ENCODE results near the gene CROCC2. TPM values are rescaled to one million over a fixed set of nuclear protein-coding genes. Genes with fewer than 3 reads are reported as not detected.

Gene CROCC2
- total RNA-seq, 1 donor from 2014 or later, result 0.30 TPM

DNA sequence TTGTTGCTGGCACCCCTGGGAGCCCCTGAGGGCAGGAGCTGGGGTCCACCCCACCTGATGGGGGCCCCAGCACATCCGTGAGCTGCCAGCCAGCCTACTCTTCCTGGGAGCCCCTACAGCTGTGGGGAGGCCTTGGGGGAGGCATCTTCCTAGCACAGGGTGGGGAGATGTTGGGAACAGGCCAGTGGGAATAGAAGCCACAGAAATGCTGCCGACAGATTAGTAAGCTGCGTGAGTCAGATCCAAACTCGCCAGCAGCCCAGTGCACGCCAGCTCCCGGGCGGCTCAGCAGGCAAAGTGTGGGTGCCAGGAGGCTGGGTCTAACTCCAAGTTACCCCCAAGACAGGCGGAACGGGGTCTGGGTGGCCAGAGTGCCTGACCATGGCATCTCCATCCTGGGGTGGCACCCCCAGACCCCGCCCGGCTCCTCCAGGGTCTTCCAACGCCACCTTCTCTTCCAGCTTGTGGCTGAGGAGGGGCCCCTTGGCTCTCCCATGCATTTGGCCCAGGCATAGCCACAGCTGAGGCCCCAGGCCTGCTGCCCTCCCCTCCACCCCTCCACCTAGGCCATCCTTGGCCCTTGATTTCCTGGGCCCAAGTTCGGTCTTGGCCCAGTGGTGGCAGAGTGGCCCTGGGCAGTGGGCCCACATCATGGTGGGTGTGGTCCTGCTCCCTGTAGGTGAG, 15.3 kb downstream of the CROCC2 start:
- DNase-seq, result no peak

- DNase-seq, result no peak
Measured at GRCh38 chr2:240921995-240922244, 15.8 kb downstream of the CROCC2 start.

DNA sequence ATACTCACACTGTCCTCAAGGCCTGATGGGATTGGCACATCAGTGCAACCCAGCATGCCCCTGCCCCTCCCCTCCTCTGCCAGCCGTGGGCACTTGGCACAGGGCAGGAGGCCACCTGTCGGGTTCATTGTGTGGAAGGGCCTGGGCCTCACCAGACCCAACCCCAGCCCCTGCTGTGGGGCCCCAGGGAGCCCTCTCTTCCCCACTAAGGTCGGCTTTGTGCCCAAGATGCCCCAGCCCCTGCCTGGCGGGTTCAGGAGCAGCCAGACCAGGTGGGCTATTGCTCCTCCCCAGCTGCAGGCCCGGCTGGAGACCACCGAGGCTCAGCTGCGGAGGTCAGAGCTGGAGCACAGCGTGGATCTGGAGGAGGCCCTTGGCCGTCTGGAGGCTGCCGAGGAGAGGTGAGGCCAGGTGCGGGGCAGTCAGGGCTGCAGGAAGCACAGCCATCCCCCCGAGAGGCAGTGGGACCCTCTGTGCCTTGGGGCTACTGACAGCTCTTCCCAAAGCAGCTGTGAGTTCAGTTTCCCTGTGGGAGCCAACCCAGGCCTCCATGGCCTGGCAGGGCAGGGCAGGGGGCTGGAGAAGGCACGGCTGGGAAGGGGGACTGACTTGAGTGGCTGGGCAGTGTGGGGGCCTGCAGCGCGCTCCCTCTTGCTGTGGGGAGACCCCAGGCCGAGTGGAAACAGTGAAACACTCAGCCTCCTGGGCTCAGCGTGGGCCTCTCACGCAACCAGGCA, 16.3 kb downstream of the CROCC2 start:
- no peak for DNase-seq

GRCh38 chr2:240922982-240923537, 16.9 kb downstream of the CROCC2 start:
- no peak for DNase-seq

DNA sequence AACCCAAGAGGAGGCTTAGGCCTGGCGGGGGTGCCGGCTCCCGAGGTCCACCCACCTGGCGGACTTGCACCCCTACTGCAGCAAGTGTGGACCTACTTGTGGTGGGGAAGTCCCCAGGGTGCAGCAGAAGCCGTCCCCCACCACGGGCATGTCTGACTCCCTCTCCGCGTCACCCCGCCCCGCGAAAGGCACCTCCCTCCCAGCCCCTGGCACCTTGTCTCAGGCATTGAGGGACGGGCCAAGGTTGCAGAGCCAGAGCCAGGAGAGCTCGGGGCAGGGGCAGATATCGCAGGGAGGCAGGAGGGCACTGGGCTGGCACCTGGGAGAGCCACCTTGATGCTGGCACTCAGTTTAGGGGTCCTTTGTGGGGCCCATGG, 19.0 kb downstream of the CROCC2 start:
- DNase-seq, result no peak

DNA sequence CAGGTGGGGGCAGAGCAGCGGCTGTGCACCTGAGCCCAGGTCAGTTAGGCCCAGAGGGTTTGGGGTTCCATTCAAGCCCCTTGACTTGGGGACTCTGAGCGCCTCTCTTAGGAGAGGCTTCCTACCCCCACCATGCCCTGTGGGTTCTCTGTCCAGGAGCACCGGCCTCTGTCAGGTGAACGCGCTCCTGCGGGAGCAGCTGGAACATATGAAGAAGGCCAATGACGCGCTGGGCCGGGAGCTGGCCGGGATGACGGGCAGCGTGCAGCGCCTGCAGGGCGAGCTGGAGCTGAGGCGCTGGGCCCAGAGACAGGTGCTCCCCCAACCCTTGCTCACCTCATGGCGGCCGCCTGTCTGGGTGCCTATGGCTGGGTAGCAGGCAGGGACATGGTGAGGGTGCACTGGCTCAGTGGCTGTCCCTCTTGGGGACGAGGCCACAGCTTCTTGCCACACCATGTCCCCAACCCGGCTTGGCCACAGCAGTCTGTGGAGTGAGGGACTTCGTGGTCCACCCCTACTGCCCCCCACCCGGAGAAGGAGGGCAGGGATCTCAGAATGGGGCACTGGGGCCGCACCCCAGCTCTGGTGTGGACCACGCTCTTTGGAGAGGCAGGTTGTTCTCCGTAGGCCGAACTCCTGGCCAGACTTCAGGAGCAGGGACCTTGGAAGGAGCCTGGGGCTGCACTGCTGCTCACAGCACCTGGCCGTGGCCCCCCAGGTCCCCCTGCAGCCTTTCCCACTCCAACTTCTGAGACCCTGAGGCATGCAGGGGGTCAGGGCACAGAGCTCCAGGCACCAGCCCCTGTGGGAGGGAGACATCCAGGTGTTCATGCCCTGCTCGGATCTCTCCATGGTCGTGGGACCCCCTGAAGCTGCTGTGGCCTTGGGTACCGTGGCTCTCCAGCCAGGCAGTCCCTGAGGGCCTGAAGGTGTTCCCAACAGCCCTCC, 19.7 kb downstream of the CROCC2 start:
- no peak for DNase-seq

DNA sequence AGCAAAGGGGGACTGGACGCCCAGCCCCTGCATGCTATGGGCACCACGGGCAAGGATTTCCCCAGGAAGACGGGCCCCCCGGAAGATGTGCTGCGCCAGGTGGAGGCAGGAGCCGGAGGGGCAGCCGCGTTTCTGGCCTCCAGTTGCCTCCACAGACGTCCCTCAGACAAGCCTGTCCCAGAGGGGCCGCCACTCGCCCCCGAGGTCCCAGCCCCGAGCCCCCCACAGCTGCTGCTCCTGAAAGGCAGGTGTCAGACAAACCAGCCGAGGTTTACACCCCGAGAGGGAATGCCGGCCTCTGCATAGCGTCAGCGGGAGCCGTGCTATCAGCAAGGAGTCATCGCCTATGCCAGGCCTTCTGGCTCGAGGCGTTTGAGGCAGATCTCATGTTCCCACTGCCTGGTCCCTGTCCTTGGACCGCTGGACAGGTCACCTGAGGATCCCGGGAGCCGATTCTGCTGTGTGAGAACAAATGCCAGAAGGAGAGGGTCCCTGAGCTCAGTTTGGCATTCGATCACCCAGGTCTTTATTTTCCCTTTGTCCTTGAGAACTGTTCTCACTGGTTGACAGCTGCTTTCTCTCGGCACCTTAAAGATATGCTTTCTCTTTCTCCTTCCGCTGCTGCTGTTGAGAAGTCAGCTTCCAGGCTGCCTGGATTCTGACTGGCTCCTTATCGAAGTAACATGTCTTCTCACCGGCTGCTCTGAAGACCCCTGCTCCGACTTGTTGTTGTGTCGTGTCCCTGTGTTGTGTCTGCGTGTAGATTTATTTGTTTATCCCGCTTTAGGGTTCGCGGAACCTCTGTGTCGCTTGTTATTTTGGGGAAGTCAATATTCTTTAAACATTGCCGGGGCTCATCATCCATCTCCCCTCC, 20.6 kb downstream of the CROCC2 start:
- no peak for DNase-seq

- no peak for DNase-seq
Measured at GRCh38 chr2:240927390-240927781, 21.2 kb downstream of the CROCC2 start.

GRCh38 chr2:240928476-240929363, 22.6 kb downstream of the CROCC2 start:
- DNase-seq, result no peak

DNA sequence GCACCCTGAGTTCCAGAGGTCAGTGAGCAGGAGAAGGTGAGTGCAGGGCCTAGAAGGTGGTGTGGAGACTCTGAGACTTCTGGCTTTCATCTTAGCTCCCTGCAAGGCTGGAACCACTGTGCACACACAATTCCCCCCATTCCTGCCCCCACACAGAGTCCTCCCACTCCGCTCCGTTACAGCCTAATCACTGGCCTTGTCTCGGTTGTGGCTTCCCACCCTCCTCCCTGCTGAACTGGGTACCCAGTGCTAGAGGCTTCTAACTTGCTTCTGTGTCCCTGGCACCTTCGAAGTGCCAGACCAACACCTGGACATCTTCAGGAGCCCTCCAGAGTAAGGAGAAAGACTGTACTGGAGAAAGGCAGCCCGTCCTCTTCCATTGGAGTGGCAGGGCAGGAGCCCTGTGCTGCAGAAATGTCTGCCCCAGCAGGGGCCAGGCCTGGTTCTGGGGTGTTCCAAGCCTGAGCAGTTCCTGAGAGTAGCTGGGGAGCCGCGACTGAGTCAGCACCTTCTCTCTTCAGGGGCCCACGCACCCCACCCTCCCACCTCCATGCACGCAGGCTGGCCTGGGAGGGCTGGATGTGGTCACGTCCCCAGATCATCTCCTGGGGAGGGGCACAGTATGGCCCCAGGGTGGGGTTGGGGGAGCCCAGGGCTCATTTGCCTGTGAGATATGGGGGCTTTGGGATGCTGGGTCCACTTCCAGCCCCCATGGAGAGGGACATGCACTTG, 23.4 kb downstream of the CROCC2 start:
- no peak for DNase-seq

DNA sequence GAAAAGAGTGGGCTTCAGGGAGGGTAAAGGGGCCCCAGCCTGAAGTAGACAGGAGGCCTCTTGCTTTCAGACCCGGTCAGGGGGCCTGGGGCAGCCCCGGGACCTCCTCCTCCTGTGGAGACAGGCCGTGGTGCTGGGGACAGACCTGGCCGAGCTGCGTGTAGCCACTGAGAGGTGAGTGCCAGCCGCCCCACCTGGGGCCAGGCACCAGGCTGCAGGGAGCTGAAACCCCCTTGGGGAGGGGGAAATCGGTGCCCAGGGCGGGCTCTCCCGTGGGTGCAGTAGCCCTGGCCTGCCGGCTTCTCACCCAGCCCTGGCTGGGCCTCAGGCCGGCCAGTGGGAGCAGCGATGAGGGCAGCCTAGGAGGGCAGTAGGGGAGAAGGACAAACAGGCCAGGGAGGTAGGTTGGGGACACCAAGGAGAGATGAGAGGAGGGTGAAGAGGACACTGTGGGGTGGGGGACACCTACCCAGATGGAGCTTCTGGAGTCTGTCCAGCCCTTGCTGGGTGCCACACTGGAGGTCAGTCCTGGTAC, 24.0 kb downstream of the CROCC2 start:
- DNase-seq, result no peak

GRCh38 chr2:240930631-240931318, 24.6 kb downstream of the CROCC2 start:
- DNase-seq, result no peak

DNA sequence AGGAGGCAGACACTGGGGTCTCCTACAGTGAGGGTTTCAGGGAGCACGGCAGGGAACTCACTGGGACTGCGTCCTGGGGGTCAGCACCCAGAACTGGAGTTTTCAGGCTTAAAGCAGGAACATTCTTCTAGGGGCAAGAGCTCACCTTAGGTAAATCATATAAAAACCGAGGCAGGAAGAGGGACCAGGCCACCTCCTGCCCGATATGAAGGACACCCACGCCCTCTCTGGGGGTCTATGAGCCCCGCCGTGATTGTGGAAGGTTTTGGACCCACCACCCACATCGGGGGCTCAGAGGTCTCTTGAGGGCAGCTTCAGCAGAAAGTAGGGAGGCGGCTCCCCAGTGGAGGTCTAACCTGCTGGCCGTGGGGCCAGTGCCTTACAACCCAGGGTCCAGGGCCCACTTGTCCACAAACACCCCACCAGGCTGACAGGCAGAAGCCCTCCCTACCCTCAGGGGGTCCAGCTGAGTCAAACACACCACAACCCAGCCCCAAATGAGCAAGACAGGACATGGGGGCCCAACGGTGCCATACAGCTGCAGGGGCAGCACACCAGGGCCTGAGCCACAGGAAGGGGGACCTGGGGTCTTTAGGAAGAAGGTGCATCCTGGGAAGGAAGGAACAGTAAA, 25.3 kb downstream of the CROCC2 start:
- no peak for DNase-seq

DNA sequence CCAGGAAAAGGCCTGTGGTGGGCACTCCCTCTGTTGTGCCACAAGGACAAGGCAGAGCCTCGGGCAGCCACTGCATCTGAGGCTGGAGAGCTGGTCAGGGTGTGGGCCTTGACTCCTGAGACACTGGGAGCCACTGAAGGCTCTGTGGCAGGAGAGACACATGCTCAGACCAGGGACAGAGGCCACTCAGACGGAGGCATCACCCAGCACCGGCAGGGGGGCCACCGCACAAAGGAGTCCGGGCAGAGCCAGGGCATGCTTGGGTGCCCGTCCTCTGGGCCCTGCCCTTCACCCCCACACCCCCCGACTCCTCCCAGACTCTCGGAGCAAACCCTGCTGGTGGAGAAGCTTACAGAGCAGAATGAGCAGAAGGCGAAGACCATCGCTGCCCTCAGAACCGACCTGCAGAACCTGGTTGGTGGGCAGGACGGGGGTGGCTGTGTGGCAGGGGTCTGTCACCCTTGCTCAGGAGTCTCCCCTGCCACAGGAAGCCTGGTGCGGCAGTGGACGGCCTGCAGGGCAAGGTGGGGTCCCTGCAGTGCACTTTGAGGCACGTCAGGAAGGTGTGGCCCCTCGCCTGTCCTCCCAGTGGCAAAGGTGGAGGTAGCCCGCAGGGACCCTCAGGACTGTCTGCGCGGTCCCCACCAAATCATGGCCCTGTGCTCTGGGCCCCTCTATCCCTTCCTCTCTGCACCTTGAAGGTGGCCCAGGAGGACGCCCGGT, 26.0 kb downstream of the CROCC2 start:
- no peak for DNase-seq

DNA sequence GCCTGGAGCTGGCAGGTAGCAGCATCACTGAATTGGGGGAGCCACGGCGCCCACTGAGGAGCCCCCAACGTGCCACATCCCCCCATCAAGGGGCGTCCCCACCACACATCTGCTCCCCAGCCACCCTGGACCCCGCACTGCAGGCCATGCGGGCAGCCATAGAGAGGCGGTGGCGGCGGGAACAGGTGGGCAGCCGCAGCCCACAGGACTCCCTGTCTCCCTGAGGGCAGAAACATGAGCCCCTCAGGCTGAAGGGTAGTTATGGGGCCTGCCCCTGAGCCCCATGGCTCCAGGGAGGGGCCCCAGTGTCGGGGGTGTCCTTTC, 26.6 kb downstream of the CROCC2 start:
- no peak for DNase-seq

DNA sequence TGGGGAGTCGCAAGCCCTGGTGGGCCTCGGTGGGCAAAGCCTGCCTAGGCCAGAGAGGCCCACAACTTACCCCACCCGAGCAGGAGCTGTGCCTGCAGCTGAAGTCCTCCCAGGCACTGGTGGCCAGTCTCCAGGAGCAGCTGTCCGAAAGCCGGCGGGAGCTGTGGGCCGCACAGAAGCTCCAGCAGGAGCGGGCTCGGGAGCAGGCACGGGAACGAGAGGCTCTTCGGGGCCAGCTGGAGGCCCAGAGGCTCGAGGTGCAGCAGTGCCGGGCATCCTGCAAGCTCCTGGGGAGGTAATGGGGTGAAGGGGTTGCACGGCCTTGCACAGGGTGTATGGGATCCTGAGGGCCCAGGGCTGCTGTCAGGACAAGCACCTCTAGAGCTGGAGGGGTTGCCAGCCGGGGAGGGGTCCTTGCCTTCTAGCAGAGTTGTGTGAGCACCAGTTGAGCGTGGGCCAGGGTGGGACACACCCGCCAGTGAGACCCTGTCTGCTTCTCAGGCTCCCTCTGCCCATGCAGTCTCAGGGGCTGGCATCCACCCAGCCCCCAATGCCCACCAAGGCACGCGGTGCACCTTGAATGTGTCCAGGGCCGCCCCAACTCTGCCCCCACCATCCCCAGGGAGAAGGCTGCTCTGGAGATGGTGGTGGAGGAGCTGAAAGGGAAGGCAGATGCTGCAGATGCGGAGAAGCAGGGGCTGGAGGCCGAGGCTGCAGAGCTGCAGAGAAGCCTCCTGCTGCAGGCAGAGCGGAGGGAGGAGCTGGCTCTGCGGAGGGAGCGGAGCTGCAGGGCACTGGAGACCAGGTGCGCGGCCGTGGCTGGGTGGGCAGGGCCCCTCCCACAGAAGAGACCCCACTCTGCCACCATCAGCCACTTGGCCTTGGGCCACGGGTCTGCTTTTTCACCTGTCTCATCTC, 27.2 kb downstream of the CROCC2 start:
- DNase-seq, result no peak
